OCI-LY1 (cell line): ENCODE data around the gene VCX3A.

ENCODE experiments used
- EZH2 ChIP-seq: fragments of 200-600 bp; sonication (generic), shearing (Covaris generic); IDR thresholded peaks from 2 replicates; pipeline ENCODE4 v1.8.0; 2017; ENCODE audit warnings: borderline replicate concordance, mixed run types, mild to moderate bottlenecking, antibody characterized with exemption, low read length, moderate library complexity, mixed read lengths
- TF ChIP-seq, protein P1 (sequence below): fragments of 200-600 bp; sonication (generic), shearing (Covaris generic); IDR thresholded peaks from 2 replicates; pipeline ENCODE4 v1.5.1; 2017; ENCODE audit warnings: mild to moderate bottlenecking, antibody characterized with exemption, low read length, moderate library complexity, mixed read lengths

DNA sequence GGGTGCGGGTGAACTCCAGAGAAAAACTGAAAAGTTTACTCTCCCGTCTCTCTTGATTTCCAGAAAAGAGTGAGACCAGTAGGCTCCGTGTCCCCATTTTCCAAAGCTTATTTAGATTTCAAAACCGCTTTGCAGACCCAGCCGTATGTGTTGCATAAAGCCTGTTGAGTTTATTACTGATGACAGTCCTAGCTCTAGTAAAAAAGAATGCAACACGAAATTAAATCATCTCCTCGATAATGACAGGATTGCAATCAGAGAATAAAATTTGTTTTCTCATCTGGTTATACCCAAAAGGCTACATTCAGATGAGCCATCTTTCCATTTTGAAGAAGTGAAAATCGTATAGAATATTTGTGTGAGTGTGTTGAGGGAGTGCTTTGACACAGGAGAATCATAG is 16.1 kb upstream of the VCX3A start:
- TF ChIP-seq EZH2: no peak
- TF ChIP-seq, protein P1, sequence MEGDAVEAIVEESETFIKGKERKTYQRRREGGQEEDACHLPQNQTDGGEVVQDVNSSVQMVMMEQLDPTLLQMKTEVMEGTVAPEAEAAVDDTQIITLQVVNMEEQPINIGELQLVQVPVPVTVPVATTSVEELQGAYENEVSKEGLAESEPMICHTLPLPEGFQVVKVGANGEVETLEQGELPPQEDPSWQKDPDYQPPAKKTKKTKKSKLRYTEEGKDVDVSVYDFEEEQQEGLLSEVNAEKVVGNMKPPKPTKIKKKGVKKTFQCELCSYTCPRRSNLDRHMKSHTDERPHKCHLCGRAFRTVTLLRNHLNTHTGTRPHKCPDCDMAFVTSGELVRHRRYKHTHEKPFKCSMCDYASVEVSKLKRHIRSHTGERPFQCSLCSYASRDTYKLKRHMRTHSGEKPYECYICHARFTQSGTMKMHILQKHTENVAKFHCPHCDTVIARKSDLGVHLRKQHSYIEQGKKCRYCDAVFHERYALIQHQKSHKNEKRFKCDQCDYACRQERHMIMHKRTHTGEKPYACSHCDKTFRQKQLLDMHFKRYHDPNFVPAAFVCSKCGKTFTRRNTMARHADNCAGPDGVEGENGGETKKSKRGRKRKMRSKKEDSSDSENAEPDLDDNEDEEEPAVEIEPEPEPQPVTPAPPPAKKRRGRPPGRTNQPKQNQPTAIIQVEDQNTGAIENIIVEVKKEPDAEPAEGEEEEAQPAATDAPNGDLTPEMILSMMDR: no peak
